Testis (tissue), 3 donors: Measurements from ENCODE around the gene SP140L. TPM values are rescaled to one million over a fixed set of nuclear protein-coding genes. Genes with fewer than 3 reads are reported as not detected.

Experiments used
- DNase-seq: peaks from one replicate; pipeline ENCODE4 v3.0.0-alpha.2; 2019
- H3K27ac ChIP-seq, 2 donors: fragments of 200-600 bp; sonication (generic); one replicate each; pipeline ENCODE4 v1.5.1; 2019
- H3K27me3 ChIP-seq: fragments of 200-600 bp; sonication (generic); one replicate; pipeline ENCODE4 v1.5.1; 2019
- H3K36me3 ChIP-seq: fragments of 200-600 bp; sonication (generic); one replicate; pipeline ENCODE4 v1.5.1; 2017; ENCODE audit warnings: low read depth; ENCODE audit errors: missing control alignments
- H3K4me1 ChIP-seq: fragments of 200-600 bp; sonication (generic); one replicate; pipeline ENCODE4 v1.5.1; 2019
- H3K4me3 ChIP-seq, 2 donors: fragments of 200-600 bp; sonication (generic); one replicate each; pipeline ENCODE4 v1.5.1; 2017 to 2019
- H3K9me3 ChIP-seq: fragments of 200-600 bp; sonication (generic); one replicate; pipeline ENCODE4 v1.5.1; 2017
- CTCF ChIP-seq, 3 experiments: fragments of 450-650 bp in 2 of 3; fragments of 200-600 bp in 1 of 3; sonication (generic) in 1 of 3; IDR thresholded peaks; one replicate each; pipeline ENCODE4 v1.5.1; 2016 to 2019; ENCODE audit warnings: antibody characterized with exemption in 3 of 3, mild to moderate bottlenecking in 2 of 3, moderate library complexity in 1 of 3
- POLR2A ChIP-seq: fragments of 450-650 bp; IDR thresholded peaks from one replicate; pipeline ENCODE4 v1.6.1; 2017; ENCODE audit warnings: antibody characterized with exemption, mild to moderate bottlenecking, moderate library complexity
- WGBS, 2 donors: methylation state at CpG; one replicate each; pipeline ENCODE4 v1.1.5; 2018; 5-methylcytosine and 5-hydroxymethylcytosine counted together
- intact Hi-C: fragments of 100-400 bp; cut with DNase I; formaldehyde crosslinking; loops from one replicate; pipeline ENCODE4 v1.15.1; 2023; ENCODE audit warnings: low total_unique reads
- polyA plus RNA-seq: library from polyadenylated mRNA; stranded (reverse); fragments of 350-450 nt; fragmentation: Illumina TruSeq; extraction: RNeasy Lipid Tissue Mini Kit (QIAGEN cat#74804); gene quantifications from one replicate; pipeline ENCODE4 v1.2.3, GENCODE V29; 2014; ENCODE audit warnings: low read depth, low replicate concordance; ENCODE audit not compliant: insufficient read depth
- total RNA-seq, 2 donors: library from RNA; depleted of rRNA; stranded (reverse); fragments of >200 nt; gene quantifications; one replicate each; pipeline ENCODE4 v1.2.3, GENCODE V29; 2016

Gene SP140L
- total and polyA plus RNA-seq, 3 donors from 2014 or later: 7.2 to 21.9 (median 7.9) TPM

DNA sequence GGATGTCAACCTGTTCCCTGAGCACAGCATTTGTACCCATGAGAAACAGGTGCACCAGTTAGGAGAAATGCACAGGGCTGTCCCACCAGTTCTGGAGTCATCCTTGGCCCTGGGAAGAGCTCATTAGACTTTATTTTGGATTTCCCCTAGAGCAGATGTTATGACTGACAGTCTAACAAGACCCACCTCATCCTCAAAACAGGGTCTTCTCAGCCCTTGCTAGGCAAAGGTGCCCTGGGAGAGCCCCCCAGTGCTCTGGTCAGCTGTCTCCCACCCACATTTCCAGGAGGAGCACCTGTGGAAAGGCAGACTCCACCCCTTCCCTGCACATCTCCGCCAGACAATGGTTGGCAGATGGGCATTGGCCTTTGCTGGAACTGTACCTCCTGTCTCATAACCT, 83.3 kb downstream of the SP140L start:
- intact Hi-C loops: no loop called here
- TF ChIP-seq POLR2A (no peak), CTCF (IDR thresholded peaks at IDR 0.05) (no peak)
- DNase-seq: no peak
- 95 to 100% methylated on average over 1 of the region's 1 CpG for WGBS, 2 donors
- Histone ChIP-seq H3K27me3 (no peaks in the 10 kb centered on the region), H3K4me1 (no peaks in the 10 kb centered on the region), H3K9me3 (no peaks in the 10 kb centered on the region), H3K4me3 (no peak overlapping the region), H3K27ac (no peak overlapping the region), H3K36me3 (no peaks in the 10 kb centered on the region)

DNA sequence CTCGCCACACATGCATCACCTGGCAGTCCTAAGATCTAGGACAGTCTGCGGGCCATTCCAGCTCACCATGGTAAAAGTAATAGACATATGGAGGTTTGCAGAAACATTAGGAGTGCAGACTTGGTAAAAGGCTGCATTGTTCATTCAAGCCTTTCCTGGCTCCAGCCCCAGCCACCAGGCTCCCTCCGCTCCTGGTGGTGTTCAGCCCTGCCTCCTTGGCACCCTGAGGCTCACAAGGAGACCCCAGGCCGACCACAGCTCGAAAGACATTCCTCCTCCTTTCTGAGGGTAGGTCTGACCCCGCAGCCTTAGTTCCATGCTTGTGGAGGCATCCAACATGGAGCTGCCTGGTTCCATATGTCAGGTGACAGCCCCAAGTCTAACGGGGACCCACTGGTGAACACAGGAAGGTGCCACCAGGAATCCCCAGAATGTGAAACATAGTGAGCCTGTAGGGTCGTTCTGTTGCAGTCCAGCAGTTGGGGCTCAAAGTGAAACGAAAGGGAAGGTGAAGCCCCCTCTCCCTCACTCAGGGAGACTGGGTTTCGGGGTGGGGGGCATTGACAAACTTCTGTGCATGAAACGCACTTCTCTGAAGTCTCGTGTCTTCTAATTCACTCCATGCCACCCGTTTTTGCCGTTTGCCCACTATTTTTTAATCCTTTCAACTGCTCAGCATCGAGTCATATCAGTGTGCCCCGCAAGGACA, 84.0 kb downstream of the SP140L start:
- Histone ChIP-seq H3K4me3 (peak overlapping the region; percentile 65 to 69), H3K36me3 (no peaks in the 10 kb centered on the region), H3K27me3 (no peaks in the 10 kb centered on the region), H3K27ac (peak overlapping the region; percentile 78 to 86), H3K4me1 (peaks cover 4% of the 10 kb centered on the region), H3K9me3 (no peaks in the 10 kb centered on the region)
- intact Hi-C loops: no loop called here
- DNase-seq: no peak
- TF ChIP-seq POLR2A (no peak), CTCF (IDR thresholded peaks at IDR 0.05) (no peak)
- 27 to 36% methylated on average over 11 to 16 of the region's 16 CpGs for WGBS, 2 donors

- Histone ChIP-seq H3K9me3 (no peaks in the 10 kb centered on the region), H3K4me1 (peaks cover 4% of the 10 kb centered on the region), H3K4me3 (peak overlapping the region; percentile 65 to 69), H3K27me3 (no peaks in the 10 kb centered on the region), H3K27ac (peak overlapping the region; percentile 78 to 86), H3K36me3 (no peaks in the 10 kb centered on the region)
- TF ChIP-seq POLR2A: no peak
- TF ChIP-seq CTCF (IDR thresholded peaks at IDR 0.05): no peak
- 1 to 2% methylated on average over 26 to 57 of the region's 57 CpGs for WGBS, 2 donors
- intact Hi-C loops: no loop called here
- DNase-seq: peak; percentile 48
Observed at GRCh38 chr2:230411570-230412370, 84.8 kb downstream of the SP140L start.

- H3K4me3 ChIP-seq: peak overlapping the region; percentile 65 to 69
- TF ChIP-seq POLR2A: no peak
- TF ChIP-seq CTCF (IDR thresholded peaks at IDR 0.05): no peak
- no peaks in the 10 kb centered on the region for H3K36me3 ChIP-seq
- DNase-seq: no peak
- WGBS, 2 donors: 73 to 88% methylated on average over 3 of the region's 3 CpGs
- H3K9me3 ChIP-seq: no peaks in the 10 kb centered on the region
- H3K4me1 ChIP-seq: peaks cover 4% of the 10 kb centered on the region
- no peaks in the 10 kb centered on the region for H3K27me3 ChIP-seq
- H3K27ac ChIP-seq: peak overlapping the region; percentile 78 to 86
- intact Hi-C loops: no loop called here
Observed at GRCh38 chr2:230412371-230412711, 85.3 kb downstream of the SP140L start.
